ENCODE results near the gene NEO1. TPM values are rescaled to one million over a fixed set of nuclear protein-coding genes. Genes with fewer than 3 reads are reported as not detected.

The NEO1 gene
- polyA plus RNA-seq, 1 donor from 2014 or later, result 57.0 TPM

DNA sequence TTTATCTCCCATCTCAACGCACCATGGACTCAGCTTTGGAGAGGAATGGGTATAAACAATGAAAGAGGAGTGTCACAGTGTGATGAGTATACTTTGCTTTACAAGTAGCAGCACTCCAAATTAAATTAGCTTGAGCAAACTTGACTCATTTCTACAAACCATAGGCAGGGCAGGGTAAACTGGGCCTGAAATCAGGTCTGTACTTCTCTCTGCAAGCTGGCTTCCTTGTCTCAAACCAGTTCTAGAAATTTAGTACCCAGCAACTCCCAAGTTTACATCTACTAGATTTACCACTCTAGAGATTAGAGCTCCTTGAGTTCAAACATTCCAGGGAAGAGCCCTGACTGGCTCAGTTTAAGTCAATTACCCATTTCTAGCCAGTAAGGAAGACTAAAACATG is 37.4 kb upstream of the NEO1 start:
- Histone ChIP-seq H4K20me1 (ENCODE audit: insufficient read depth) (no peaks in the 10 kb centered on the region), H3K9me2 (ENCODE audit: insufficient read depth, low read length) (no peaks in the 10 kb centered on the region), H3K4me3 (ENCODE audit: low read length) (no peak overlapping the region), H3K27ac (ENCODE audit: low read length) (no peak overlapping the region), H3K9ac (ENCODE audit: low read length) (no peak overlapping the region), H2AFZ (ENCODE audit: low read depth, low read length) (no peak overlapping the region), H3K4me2 (ENCODE audit: low read length) (no peak overlapping the region), H3K9me3 (ENCODE audit: low read length) (no peaks in the 10 kb centered on the region), H3K79me2 (replicated peaks; ENCODE audit: insufficient read depth, low read length) (no peaks in the 10 kb centered on the region), H3F3A (ENCODE audit: insufficient read depth, low read length, poor library complexity, severe bottlenecking) (no peaks in the 10 kb centered on the region), H3K36me3 (ENCODE audit: insufficient read depth, low read length) (no peaks in the 10 kb centered on the region), H3K27me3 (ENCODE audit: insufficient read depth, low read depth, low read length) (no peaks in the 10 kb centered on the region)
- TF ChIP-seq EP300 (conservative IDR thresholded peaks at IDR 0.05; ENCODE audit: poor library complexity, severe bottlenecking), result no peak
- TF ChIP-seq EZH2 (IDR thresholded peaks at IDR 0.05; ENCODE audit: borderline replicate concordance, insufficient read depth, low read length, poor library complexity, severe bottlenecking), result no peak
- no peak for TF ChIP-seq TAF1 (IDR thresholded peaks at IDR 0.05; ENCODE audit: low read depth)
- TF ChIP-seq POLR2AphosphoS5 (IDR thresholded peaks at IDR 0.05), result no peak
- no peak for TF ChIP-seq RAD21 (conservative IDR thresholded peaks at IDR 0.05)
- TF ChIP-seq, protein P1, sequence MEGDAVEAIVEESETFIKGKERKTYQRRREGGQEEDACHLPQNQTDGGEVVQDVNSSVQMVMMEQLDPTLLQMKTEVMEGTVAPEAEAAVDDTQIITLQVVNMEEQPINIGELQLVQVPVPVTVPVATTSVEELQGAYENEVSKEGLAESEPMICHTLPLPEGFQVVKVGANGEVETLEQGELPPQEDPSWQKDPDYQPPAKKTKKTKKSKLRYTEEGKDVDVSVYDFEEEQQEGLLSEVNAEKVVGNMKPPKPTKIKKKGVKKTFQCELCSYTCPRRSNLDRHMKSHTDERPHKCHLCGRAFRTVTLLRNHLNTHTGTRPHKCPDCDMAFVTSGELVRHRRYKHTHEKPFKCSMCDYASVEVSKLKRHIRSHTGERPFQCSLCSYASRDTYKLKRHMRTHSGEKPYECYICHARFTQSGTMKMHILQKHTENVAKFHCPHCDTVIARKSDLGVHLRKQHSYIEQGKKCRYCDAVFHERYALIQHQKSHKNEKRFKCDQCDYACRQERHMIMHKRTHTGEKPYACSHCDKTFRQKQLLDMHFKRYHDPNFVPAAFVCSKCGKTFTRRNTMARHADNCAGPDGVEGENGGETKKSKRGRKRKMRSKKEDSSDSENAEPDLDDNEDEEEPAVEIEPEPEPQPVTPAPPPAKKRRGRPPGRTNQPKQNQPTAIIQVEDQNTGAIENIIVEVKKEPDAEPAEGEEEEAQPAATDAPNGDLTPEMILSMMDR (IDR thresholded peaks at IDR 0.05; ENCODE audit: poor library complexity, severe bottlenecking), result no peak
- TF ChIP-seq, protein P2, sequence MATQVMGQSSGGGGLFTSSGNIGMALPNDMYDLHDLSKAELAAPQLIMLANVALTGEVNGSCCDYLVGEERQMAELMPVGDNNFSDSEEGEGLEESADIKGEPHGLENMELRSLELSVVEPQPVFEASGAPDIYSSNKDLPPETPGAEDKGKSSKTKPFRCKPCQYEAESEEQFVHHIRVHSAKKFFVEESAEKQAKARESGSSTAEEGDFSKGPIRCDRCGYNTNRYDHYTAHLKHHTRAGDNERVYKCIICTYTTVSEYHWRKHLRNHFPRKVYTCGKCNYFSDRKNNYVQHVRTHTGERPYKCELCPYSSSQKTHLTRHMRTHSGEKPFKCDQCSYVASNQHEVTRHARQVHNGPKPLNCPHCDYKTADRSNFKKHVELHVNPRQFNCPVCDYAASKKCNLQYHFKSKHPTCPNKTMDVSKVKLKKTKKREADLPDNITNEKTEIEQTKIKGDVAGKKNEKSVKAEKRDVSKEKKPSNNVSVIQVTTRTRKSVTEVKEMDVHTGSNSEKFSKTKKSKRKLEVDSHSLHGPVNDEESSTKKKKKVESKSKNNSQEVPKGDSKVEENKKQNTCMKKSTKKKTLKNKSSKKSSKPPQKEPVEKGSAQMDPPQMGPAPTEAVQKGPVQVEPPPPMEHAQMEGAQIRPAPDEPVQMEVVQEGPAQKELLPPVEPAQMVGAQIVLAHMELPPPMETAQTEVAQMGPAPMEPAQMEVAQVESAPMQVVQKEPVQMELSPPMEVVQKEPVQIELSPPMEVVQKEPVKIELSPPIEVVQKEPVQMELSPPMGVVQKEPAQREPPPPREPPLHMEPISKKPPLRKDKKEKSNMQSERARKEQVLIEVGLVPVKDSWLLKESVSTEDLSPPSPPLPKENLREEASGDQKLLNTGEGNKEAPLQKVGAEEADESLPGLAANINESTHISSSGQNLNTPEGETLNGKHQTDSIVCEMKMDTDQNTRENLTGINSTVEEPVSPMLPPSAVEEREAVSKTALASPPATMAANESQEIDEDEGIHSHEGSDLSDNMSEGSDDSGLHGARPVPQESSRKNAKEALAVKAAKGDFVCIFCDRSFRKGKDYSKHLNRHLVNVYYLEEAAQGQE (IDR thresholded peaks at IDR 0.05; ENCODE audit: borderline replicate concordance), result no peak
- TF ChIP-seq SMC3 (conservative IDR thresholded peaks at IDR 0.05; ENCODE audit: poor library complexity), result no peak
- no peak for TF ChIP-seq MXI1 (conservative IDR thresholded peaks at IDR 0.05; ENCODE audit: poor library complexity, severe bottlenecking)

DNA sequence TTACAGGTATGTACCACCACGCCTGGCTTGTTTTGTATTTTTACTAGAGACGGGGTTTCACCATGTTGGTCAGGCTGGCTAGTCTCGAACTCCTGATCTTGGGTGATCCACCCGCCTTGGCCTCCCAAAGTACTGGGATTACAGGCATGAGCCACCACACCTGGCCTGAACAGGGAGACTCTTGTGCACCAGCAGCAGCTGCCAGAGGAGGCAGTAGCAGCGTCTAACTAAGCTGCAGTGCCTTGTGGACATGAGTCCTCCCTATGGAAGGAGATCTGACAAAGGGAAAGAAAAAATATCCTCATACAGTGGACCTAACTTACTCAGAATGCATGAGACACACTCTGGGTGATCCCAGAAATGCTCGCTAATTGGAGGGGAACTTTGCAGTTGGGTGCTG is 36.8 kb upstream of the NEO1 start:
- no peak overlapping the region for H3K9ac ChIP-seq (ENCODE audit: low read length)
- no peaks in the 10 kb centered on the region for H3K36me3 ChIP-seq (ENCODE audit: insufficient read depth, low read length)
- no peak overlapping the region for H3K4me3 ChIP-seq (ENCODE audit: low read length)
- no peaks in the 10 kb centered on the region for H3F3A ChIP-seq (ENCODE audit: insufficient read depth, low read length, poor library complexity, severe bottlenecking)
- no peaks in the 10 kb centered on the region for H4K20me1 ChIP-seq (ENCODE audit: insufficient read depth)
- no peak overlapping the region for H3K4me2 ChIP-seq (ENCODE audit: low read length)
- H3K9me3 ChIP-seq (ENCODE audit: low read length), result no peaks in the 10 kb centered on the region
- H3K27ac ChIP-seq (ENCODE audit: low read length), result no peak overlapping the region
- H3K27me3 ChIP-seq (ENCODE audit: insufficient read depth, low read depth, low read length), result no peaks in the 10 kb centered on the region
- no peaks in the 10 kb centered on the region for H3K9me2 ChIP-seq (ENCODE audit: insufficient read depth, low read length)
- TF ChIP-seq EP300 (conservative IDR thresholded peaks at IDR 0.05; ENCODE audit: poor library complexity, severe bottlenecking) (no peak), POLR2AphosphoS5 (IDR thresholded peaks at IDR 0.05) (no peak), SMC3 (conservative IDR thresholded peaks at IDR 0.05; ENCODE audit: poor library complexity) (no peak), TAF1 (IDR thresholded peaks at IDR 0.05; ENCODE audit: low read depth) (no peak), EZH2 (IDR thresholded peaks at IDR 0.05; ENCODE audit: borderline replicate concordance, insufficient read depth, low read length, poor library complexity, severe bottlenecking) (no peak), MXI1 (conservative IDR thresholded peaks at IDR 0.05; ENCODE audit: poor library complexity, severe bottlenecking) (no peak), RAD21 (conservative IDR thresholded peaks at IDR 0.05) (no peak)
- TF ChIP-seq, protein P1 (IDR thresholded peaks at IDR 0.05; ENCODE audit: poor library complexity, severe bottlenecking), result no peak
- TF ChIP-seq, protein P2 (IDR thresholded peaks at IDR 0.05; ENCODE audit: borderline replicate concordance), result no peak
- no peaks in the 10 kb centered on the region for H3K79me2 ChIP-seq (replicated peaks; ENCODE audit: insufficient read depth, low read length)
- no peak overlapping the region for H2AFZ ChIP-seq (ENCODE audit: low read depth, low read length)

Data from neural cell (in vitro differentiated cells).